Measurements from ENCODE around the gene AGBL1. TPM values are rescaled to one million over a fixed set of nuclear protein-coding genes. Genes with fewer than 3 reads are reported as not detected.

The AGBL1 gene
- total RNA-seq, 1 experiment from 2014 or later = not detected

GRCh38 chr15:86654501-86654900 lies 574.8 kb downstream of the AGBL1 start:
- no peaks in the 10 kb centered on the region for H3K27me3 ChIP-seq (ENCODE audit: insufficient read depth, low read length)
- H2BK12ac ChIP-seq (ENCODE audit: insufficient read length, low read depth, low read length) = no peak overlapping the region
- no peaks in the 10 kb centered on the region for H4K20me1 ChIP-seq (ENCODE audit: control insufficient read depth, insufficient read depth, insufficient read length)
- WGBS (ENCODE audit: extremely low coverage, insufficient read length, low lambda C conversion rate) = no CpG with 5 or more reads among the region's 3 CpGs
- no peaks in the 10 kb centered on the region for H3K79me2 ChIP-seq (ENCODE audit: insufficient read depth, low read length)
- no peak overlapping the region for H2AK5ac ChIP-seq (ENCODE audit: insufficient read length, low read length)
- no peak overlapping the region for H3K18ac ChIP-seq (ENCODE audit: insufficient read length, low read depth, low read length)
- H4K8ac ChIP-seq (replicated peaks; ENCODE audit: insufficient read length, low read depth, low read length) = no peak overlapping the region
- Mint-ChIP-seq H3K27ac (no peak overlapping the region), H3K4me3 (no peak overlapping the region), H3K27me3 (ENCODE audit: low read depth) (no peaks in the 10 kb centered on the region), H3K9me3 (no peaks in the 10 kb centered on the region), H3K4me1 (peaks cover 12 to 26% of the 10 kb centered on the region in 2 experiments), H3K36me3 (ENCODE audit: insufficient read depth in 1 of 3, low read depth in 3 of 3) (no peaks in the 10 kb centered on the region)
- no peak overlapping the region for H2BK20ac ChIP-seq (ENCODE audit: low read depth, low read length, poor library complexity, severe bottlenecking)
- H3K4me1 ChIP-seq (ENCODE audit: insufficient read depth, low read length) = 0 out of 2 replicates have a peak, but pooled peaks cover under 1% of the 10 kb centered on the region
- no peak overlapping the region for H3T11ph ChIP-seq (ENCODE audit: low read length)
- H2AFZ ChIP-seq (ENCODE audit: low read length) = no peak overlapping the region
- H3K4ac ChIP-seq (ENCODE audit: low read depth, low read length) = no peak overlapping the region
- no peak overlapping the region for H2BK15ac ChIP-seq (ENCODE audit: low read depth, low read length)
- H2BK120ac ChIP-seq (ENCODE audit: low read depth, low read length, poor library complexity, severe bottlenecking) = no peak overlapping the region
- no peak overlapping the region for H3K14ac ChIP-seq (ENCODE audit: insufficient read depth, low read length)
- no peaks in the 10 kb centered on the region for H3K79me1 ChIP-seq (ENCODE audit: insufficient read depth, low read depth, low read length, poor library complexity, severe bottlenecking)
- H3K23me2 ChIP-seq (ENCODE audit: insufficient read length, low read depth, low read length, poor library complexity, severe bottlenecking) = no peaks in the 10 kb centered on the region
- peak; percentile 41; the same call in 2 of the 3 replicates for TF ChIP-seq CTCF (conservative IDR thresholded peaks at IDR 0.05)
- H3K9ac ChIP-seq (ENCODE audit: extremely low read depth, insufficient read length, low read length) = no peak overlapping the region
- no peak overlapping the region for H3K27ac ChIP-seq (ENCODE audit: insufficient read length, low read depth, low read length)
- no peak overlapping the region for H3K4me2 ChIP-seq (ENCODE audit: insufficient read depth, insufficient read length, low read length)
- H4K5ac ChIP-seq (ENCODE audit: insufficient read length, low read depth, low read length) = no peak overlapping the region
- no peak for DNase-seq
- H3K9me3 ChIP-seq (ENCODE audit: control insufficient read depth, low read depth, low read length) = no peaks in the 10 kb centered on the region
- H3K56ac ChIP-seq (ENCODE audit: insufficient read length, low read depth, low read length) = no peak overlapping the region
- no peak overlapping the region for H2BK5ac ChIP-seq (ENCODE audit: insufficient read length, low read length)
- H4K91ac ChIP-seq (ENCODE audit: insufficient read length, low read depth, low read length) = no peak overlapping the region
- H3K23ac ChIP-seq (ENCODE audit: insufficient read length, low read depth, low read length) = no peak overlapping the region

Measured in H9 (cell line).